Heart left ventricle (tissue), 16 donors: ENCODE measurements around the gene ZNF74. TPM values are rescaled to one million over a fixed set of nuclear protein-coding genes. Genes with fewer than 3 reads are reported as not detected.
A peak's percentile ranks its signal among the peaks of the same experiment; 100 is the strongest.

Experiments used
- ATAC-seq, 4 donors: fragments of 200-7000 bp; cut with Tn5 transposase; one replicate each; pipeline ENCODE4 v1.9.1; 2020 to 2022; ENCODE audit warnings: moderate library complexity in 4 of 4, mild to moderate bottlenecking in 3 of 4, moderate number of reproducible peaks in 1 of 4
- DNase-seq, 5 donors: peaks; one replicate each; pipeline ENCODE4 v3.0.0-alpha.2; 2020
- H3K27ac ChIP-seq, 12 donors: fragments of 200-600 bp; sonication (generic) in 4 of 12; one replicate each; pipeline versions ENCODE4 v1.5.0 to v1.8.0; 2016 to 2022; ENCODE audit warnings: mild to moderate bottlenecking in 2 of 12
- H3K27me3 ChIP-seq, 9 donors: fragments of 200-600 bp; sonication (generic) in 2 of 9; one replicate each; pipeline versions ENCODE4 v1.5.1 to v1.8.0; 2016 to 2022; ENCODE audit warnings: mild to moderate bottlenecking in 3 of 9
- H3K36me3 ChIP-seq, 9 donors: fragments of 200-600 bp; sonication (generic) in 2 of 9; one replicate each; pipeline versions ENCODE4 v1.5.0 to v1.8.0; 2018 to 2022; ENCODE audit warnings: mild to moderate bottlenecking in 2 of 9
- H3K4me1 ChIP-seq, 12 donors: fragments of 200-600 bp; sonication (generic) in 4 of 12; one replicate each; pipeline versions ENCODE4 v1.5.0 to v1.8.0; 2016 to 2022; ENCODE audit warnings: mild to moderate bottlenecking in 3 of 12
- H3K4me3 ChIP-seq, 12 donors: fragments of 200-600 bp; sonication (generic) in 4 of 12; one replicate each; pipeline versions ENCODE4 v1.5.0 to v1.8.0; 2017 to 2022; ENCODE audit warnings: mild to moderate bottlenecking in 9 of 12, moderate library complexity in 4 of 12
- H3K9me3 ChIP-seq, 12 donors: fragments of 200-600 bp; sonication (generic) in 4 of 12; one replicate each; pipeline versions ENCODE4 v1.5.0 to v1.8.0; 2016 to 2022; ENCODE audit warnings: mild to moderate bottlenecking in 1 of 12
- POLR2A ChIP-seq, 2 donors: fragments of 450-650 bp; IDR thresholded peaks; one replicate each; pipeline ENCODE4 v1.6.1; 2017; ENCODE audit warnings: antibody characterized with exemption in 2 of 2, mild to moderate bottlenecking in 2 of 2, moderate library complexity in 2 of 2
- WGBS, 4 donors: extraction: QIAGEN DNeasy Blood & Tissue Kit in 2 of 4; methylation state at CpG; one replicate each; pipeline versions ENCODE4 v1.1.5 to v1.1.7; 2013 to 2018; 5-methylcytosine and 5-hydroxymethylcytosine counted together
- intact Hi-C, 10 donors: fragments of 100-400 bp; cut with DNase I; formaldehyde crosslinking; loops; one replicate each; pipeline versions ENCODE4 v1.11.1 to v1.14.2; 2022
- polyA plus RNA-seq, 2 donors: library from polyadenylated mRNA; stranded (reverse); fragments of 200-250 nt; gene quantifications; one replicate each; pipeline ENCODE4 v1.2.3, GENCODE V29; 2013
- total RNA-seq, 9 donors: library from RNA; depleted of rRNA in 2 of 9; stranded (reverse); fragments of >200 nt in 2 of 9; fragmentation: NEBNext Ultra II Directional in 3 of 9; extraction: Animal tissue kit (Norgen Biotek cat#: 25700) in 3 of 9; gene quantifications; one replicate each; pipeline versions ENCODE4 v1.1.0 to v1.2.4, GENCODE V29; 2016 to 2023
- TF ChIP-seq, protein P1 (sequence below), 12 donors: fragments of 200-600 bp; sonication (generic) in 4 of 12; IDR thresholded peaks; one replicate each; pipeline versions ENCODE4 v1.5.0 to v1.8.0; 2018 to 2022; ENCODE audit warnings: antibody characterized with exemption in 12 of 12, mild to moderate bottlenecking in 5 of 12
- donor health status: ischemic (EF 13 %, LVEDD 7.1; RV severe dilation, severe dysfunction).
- donor health status: healthy with polysubstance abuse.
- donor health status: DM: no; HTN: yes; CAD: no.
- donor health status: DM: no; HTN: no; CAD: no.
- donor health status: ischemic (EF 25% LVEDD 6.9; RV normal size, moderate dysfunction).
- donor health status: ischemic (EF 25% LVEDD 5.7; RV mildly dilated, moderate dysfunction).
- donor health status: healthy.
- donor health status: DM: yes; HTN: yes; CAD: no.
- donor health status: ischemic (EF 35%, LVEDD 5.7; RV mildly dilated, moderate dysfunction).
- donor health status: nonischemic (EF 11% LVEDD 7.7; RV severe dilation, severe dysfunction).
- donor health status: DM: yes; HTN: yes; CAD: no.
- donor health status: PGD.
- donor health status: ischemic (EF 29% LVEDD 5.4; RV normal size, mild dysfunction).
- donor health status: nonischemic (EF 23%, LVEDD 6.1; RV moderate dilation, normal function).

The ZNF74 gene
- total and polyA plus RNA-seq, 11 donors = 2.1 to 6.5 (median 4.4) TPM

DNA sequence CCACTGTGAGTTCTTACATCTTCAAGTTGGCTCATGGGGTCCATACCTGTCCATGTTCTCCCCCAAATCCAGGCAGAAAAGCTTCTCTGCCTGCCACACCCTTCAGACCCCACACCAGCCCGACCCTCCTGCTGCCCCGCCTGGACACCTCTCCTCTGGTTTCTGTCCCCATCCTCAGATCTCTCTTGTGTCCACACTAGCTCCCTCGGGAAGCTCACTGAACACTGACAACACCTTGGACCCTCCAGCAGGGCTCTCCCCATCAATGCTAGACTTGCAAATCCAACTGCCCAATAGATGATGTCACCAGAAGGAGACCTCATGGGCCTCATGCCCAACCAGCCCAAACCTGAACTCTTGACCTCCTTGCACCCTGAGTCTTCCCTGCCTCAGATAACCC is 40.8 kb downstream of the ZNF74 start:
- DNase-seq (peak in 2 of 5 donors; percentile 10 to 17), ATAC-seq (no peak)
- Histone ChIP-seq H3K4me3 (no peak overlapping the region), H3K27ac (no peak overlapping the region), H3K27me3 (peaks cover 0 to 54% (median 5%) of the 10 kb centered on the region in 9 donors), H3K4me1 (peaks cover 0 to 60% (median 24%) of the 10 kb centered on the region in 12 donors), H3K36me3 (peaks cover 0 to 9% (median 0%) of the 10 kb centered on the region in 9 donors), H3K9me3 (no peaks in the 10 kb centered on the region)
- intact Hi-C loops = no loop called here
- no peak for TF ChIP-seq POLR2A (IDR thresholded peaks at IDR 0.05)
- TF ChIP-seq, protein P1, sequence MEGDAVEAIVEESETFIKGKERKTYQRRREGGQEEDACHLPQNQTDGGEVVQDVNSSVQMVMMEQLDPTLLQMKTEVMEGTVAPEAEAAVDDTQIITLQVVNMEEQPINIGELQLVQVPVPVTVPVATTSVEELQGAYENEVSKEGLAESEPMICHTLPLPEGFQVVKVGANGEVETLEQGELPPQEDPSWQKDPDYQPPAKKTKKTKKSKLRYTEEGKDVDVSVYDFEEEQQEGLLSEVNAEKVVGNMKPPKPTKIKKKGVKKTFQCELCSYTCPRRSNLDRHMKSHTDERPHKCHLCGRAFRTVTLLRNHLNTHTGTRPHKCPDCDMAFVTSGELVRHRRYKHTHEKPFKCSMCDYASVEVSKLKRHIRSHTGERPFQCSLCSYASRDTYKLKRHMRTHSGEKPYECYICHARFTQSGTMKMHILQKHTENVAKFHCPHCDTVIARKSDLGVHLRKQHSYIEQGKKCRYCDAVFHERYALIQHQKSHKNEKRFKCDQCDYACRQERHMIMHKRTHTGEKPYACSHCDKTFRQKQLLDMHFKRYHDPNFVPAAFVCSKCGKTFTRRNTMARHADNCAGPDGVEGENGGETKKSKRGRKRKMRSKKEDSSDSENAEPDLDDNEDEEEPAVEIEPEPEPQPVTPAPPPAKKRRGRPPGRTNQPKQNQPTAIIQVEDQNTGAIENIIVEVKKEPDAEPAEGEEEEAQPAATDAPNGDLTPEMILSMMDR (IDR thresholded peaks at IDR 0.05) = no peak
- 91 to 98% (median 95%) methylated on average over 3 of the region's 3 CpGs for WGBS, 4 donors

- DNase-seq (peak in 2 of 5 donors; percentile 11 to 38), ATAC-seq (no peak)
- peaks cover 0 to 45% (median 0%) of the 10 kb centered on the region in 9 donors for H3K27me3 ChIP-seq
- H3K4me3 ChIP-seq = peak overlapping the region; percentile 54 to 85 (median 70)
- WGBS, 4 donors = 60 to 72% (median 66%) methylated on average over 8 to 11 of the region's 11 CpGs
- no peaks in the 10 kb centered on the region for H3K36me3 ChIP-seq
- H3K4me1 ChIP-seq = peaks cover 0 to 55% (median 23%) of the 10 kb centered on the region in 12 donors
- no peaks in the 10 kb centered on the region for H3K9me3 ChIP-seq
- H3K27ac ChIP-seq = peak overlapping the region in 8 of 12 donors; percentile 23 to 93 (median 80)
- TF ChIP-seq, protein P1 (IDR thresholded peaks at IDR 0.05) = no peak
- TF ChIP-seq POLR2A (IDR thresholded peaks at IDR 0.05) = no peak
- intact Hi-C loops = no loop called here
These were observed 41.7 kb downstream of the ZNF74 start for GRCh38 chr22:20435436-20436306.

- Histone ChIP-seq H3K36me3 (no peaks in the 10 kb centered on the region), H3K4me1 (peaks cover 0 to 49% (median 22%) of the 10 kb centered on the region in 12 donors), H3K9me3 (no peaks in the 10 kb centered on the region), H3K27ac (peak overlapping the region in 9 of 12 donors; percentile 46 to 93 (median 79)), H3K27me3 (peaks cover 0 to 38% (median 0%) of the 10 kb centered on the region in 9 donors), H3K4me3 (peak overlapping the region; percentile 54 to 85 (median 70))
- intact Hi-C loops = no loop called here
- 0 to 3% (median 1%) methylated on average over 11 to 56 of the region's 56 CpGs for WGBS, 4 donors
- DNase-seq (peak in 2 of 5 donors; percentile 50 to 72), ATAC-seq (peak in 2 of 4 donors; percentile 19 to 50)
- TF ChIP-seq, protein P1 (IDR thresholded peaks at IDR 0.05) = no peak
- TF ChIP-seq POLR2A (IDR thresholded peaks at IDR 0.05) = no peak
These were observed 42.4 kb downstream of the ZNF74 start for GRCh38 chr22:20436307-20436767.
